ENCODE measurements around the gene CNST. TPM values are rescaled to one million over a fixed set of nuclear protein-coding genes. Genes with fewer than 3 reads are reported as not detected.
"Not testable (repeated sequence)": the region's sequence is repeated elsewhere in the genome, so short reads cannot be mapped to it uniquely, and the experiment has no call there.

CNST gene
- total RNA-seq, 1 donor from 2014 or later = 35.2 TPM

DNA sequence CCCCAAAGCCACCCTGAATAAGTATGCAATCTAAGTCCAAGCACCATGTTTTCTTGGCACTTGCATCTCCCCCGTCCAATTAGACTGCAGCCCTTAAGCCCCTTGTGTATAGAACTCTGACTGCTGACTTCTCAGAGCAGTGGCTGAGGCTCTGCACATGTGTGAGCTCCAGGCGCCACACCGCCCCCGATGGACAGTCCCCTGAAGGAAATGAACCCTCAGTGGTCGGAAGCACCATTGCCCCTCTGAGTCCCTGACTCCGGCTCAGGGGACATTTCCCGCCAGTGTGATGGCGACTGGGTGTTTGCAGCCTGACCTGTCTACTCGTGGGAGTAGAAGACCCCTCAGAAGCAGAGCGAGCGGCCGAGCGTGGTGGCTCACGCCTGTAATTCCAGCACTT is 120.7 kb downstream of the CNST start:
- H3K4me1 Mint-ChIP-seq = peaks cover 9% of the 10 kb centered on the region
- CTCF ChIA-PET = no interaction called here

DNA sequence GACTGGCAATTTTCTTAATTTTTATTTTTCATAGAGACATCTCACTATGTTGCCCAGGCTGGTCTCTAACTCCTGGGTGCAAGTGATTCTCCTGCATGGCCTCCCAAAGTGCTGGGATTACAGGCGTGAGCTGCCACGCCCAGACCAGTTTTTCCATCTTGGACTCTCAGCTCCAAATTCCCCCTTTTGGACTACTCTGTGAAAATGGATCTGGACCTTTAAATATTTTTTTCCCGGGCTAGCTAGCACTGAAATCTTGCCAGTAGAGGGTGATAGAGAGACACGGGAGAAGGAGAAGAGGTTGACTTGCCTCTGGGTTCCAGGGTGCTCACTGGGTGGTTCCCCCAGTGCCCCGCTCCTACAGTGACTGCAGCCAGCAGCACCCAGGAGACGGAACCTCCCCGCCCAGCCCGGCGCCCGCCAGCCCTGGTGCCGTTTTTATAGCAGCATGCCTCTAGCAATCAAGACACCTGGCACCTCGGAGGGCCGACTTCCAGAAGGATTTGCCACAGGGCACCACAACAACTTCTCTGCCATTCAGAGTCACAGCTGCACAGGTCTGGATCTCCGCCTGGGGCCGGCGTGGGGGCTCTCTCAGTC is 123.3 kb downstream of the CNST start:
- peaks cover 4% of the 10 kb centered on the region for H3K4me1 Mint-ChIP-seq
- ChIA-PET CTCF (interaction anchor here (0.6 to 1.8 kb wide), 6 partner anchors 20 to 1536 kb away, joined by 3 to 6 read pairs (median 3); partner anchors contain the start of genes CNST and TFB2M), POLR2A (no interaction called here)
- ATAC-seq (ENCODE audit: low read depth) (peak; percentile 90), DNase-seq (no peak)
- H3K36me3 Mint-ChIP-seq (ENCODE audit: low read depth) = no peaks in the 10 kb centered on the region
- intact Hi-C loops (cut with micrococcal nuclease) = loop anchor here (1.0 kb wide), 3 partner anchors 10 to 282 kb away; no protein-coding TSS in a partner anchor
- H3K4me3 Mint-ChIP-seq = peak overlapping the region; percentile 38
- TF ChIP-seq, protein P1, sequence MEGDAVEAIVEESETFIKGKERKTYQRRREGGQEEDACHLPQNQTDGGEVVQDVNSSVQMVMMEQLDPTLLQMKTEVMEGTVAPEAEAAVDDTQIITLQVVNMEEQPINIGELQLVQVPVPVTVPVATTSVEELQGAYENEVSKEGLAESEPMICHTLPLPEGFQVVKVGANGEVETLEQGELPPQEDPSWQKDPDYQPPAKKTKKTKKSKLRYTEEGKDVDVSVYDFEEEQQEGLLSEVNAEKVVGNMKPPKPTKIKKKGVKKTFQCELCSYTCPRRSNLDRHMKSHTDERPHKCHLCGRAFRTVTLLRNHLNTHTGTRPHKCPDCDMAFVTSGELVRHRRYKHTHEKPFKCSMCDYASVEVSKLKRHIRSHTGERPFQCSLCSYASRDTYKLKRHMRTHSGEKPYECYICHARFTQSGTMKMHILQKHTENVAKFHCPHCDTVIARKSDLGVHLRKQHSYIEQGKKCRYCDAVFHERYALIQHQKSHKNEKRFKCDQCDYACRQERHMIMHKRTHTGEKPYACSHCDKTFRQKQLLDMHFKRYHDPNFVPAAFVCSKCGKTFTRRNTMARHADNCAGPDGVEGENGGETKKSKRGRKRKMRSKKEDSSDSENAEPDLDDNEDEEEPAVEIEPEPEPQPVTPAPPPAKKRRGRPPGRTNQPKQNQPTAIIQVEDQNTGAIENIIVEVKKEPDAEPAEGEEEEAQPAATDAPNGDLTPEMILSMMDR (IDR thresholded peaks at IDR 0.05) = peak; percentile 19
- H3K27me3 Mint-ChIP-seq = no peaks in the 10 kb centered on the region
- no peak overlapping the region for H3K27ac Mint-ChIP-seq
- no peaks in the 10 kb centered on the region for H3K9me3 Mint-ChIP-seq

More for the DNA sequence above, 120.7 kb downstream of the CNST start:
- DNase-seq (no peak), ATAC-seq (ENCODE audit: low read depth) (no peak)
- TF ChIP-seq, protein P1 (IDR thresholded peaks at IDR 0.05) = no peak
- POLR2A ChIA-PET = no interaction called here
- no peak overlapping the region for H3K4me3 Mint-ChIP-seq
- H3K9me3 Mint-ChIP-seq = no peaks in the 10 kb centered on the region
- no peaks in the 10 kb centered on the region for H3K36me3 Mint-ChIP-seq (ENCODE audit: low read depth)
- H3K27me3 Mint-ChIP-seq = no peaks in the 10 kb centered on the region
- intact Hi-C loops (cut with micrococcal nuclease) = no loop called here
- no peak overlapping the region for H3K27ac Mint-ChIP-seq

DNA sequence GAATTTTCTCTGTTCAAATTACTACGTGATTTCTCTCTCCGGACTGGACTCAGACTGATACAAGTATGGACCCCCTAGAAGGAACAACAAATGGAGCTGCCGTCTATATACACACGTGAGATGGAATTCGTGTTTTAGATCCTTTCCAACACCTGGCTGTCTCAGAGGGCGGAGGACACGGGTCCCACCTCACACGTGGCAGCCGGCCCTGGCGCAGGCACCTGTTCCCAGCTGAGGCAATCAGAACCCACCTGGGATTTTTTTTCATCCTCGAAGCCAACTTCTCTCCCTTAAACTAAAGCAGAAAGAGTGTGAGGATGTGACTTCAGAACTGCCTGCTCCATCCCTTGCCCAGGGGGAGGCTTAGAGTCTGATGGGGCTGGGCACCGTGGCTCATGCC is 123.8 kb downstream of the CNST start:
- no peak for ATAC-seq (ENCODE audit: low read depth)
- POLR2A ChIA-PET = no interaction called here

DNA sequence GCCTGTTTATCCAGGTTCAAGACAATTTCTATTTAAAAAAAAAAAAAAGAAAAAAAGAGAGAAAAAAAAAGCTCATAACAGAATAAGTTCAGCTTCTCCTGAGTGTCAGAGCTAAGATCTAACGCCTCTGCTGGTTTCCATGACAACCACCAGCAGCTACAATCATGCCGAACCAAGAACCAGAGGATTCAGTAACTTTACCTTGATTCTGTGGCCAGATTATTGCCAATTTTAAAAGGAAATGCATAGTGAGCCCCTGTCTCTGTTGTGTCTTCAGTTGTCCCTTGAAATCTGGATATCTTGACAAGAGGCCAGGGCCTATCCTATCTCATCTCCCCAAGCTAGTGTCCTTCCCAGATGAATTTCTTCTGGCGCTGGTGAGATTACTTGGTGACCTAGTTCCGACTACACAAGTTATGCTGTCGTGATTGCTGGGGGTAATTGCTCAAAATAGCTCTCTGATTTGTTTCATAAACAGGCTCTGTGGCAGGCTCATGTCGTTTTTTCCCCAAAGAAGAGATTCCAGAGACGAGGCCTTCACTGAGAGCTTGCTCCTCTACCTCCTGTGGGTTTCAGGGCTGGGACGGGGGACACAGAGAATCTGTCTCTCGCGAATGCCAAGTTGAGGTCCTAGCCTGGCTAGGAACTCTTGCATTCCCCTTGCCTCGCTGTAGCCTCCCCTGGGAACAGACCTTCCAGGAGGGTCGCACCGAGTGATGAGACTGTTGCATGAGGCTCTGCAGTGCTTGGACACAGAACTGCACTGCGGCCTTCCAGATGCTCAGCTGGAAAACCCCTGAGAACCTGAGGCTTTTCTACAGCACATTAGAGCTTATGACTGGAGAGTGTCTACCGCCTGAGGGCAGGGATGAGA is 125.6 kb downstream of the CNST start:
- H3K27ac Mint-ChIP-seq = no peak overlapping the region
- H3K4me3 Mint-ChIP-seq = no peak overlapping the region
- peaks cover 6% of the 10 kb centered on the region for H3K4me1 Mint-ChIP-seq
- TF ChIP-seq, protein P1 (IDR thresholded peaks at IDR 0.05) = no peak
- ChIA-PET CTCF (no interaction called here), POLR2A (no interaction called here)
- no peaks in the 10 kb centered on the region for H3K27me3 Mint-ChIP-seq
- intact Hi-C loops (cut with micrococcal nuclease) = no loop called here
- ATAC-seq (ENCODE audit: low read depth) (no peak), DNase-seq (no peak)
- H3K9me3 Mint-ChIP-seq = no peaks in the 10 kb centered on the region
- H3K36me3 Mint-ChIP-seq (ENCODE audit: low read depth) = no peaks in the 10 kb centered on the region

More for the DNA sequence above, 123.8 kb downstream of the CNST start:
- Mint-ChIP-seq H3K4me3 (no peak overlapping the region), H3K36me3 (ENCODE audit: low read depth) (no peaks in the 10 kb centered on the region), H3K27me3 (no peaks in the 10 kb centered on the region), H3K9me3 (no peaks in the 10 kb centered on the region), H3K4me1 (peaks cover 4% of the 10 kb centered on the region), H3K27ac (no peak overlapping the region)
- DNase-seq = no peak
- TF ChIP-seq, protein P1 (IDR thresholded peaks at IDR 0.05) = no peak
- CTCF ChIA-PET = interaction anchor here (1.0 to 1.8 kb wide), 3 partner anchors 64 to 1537 kb away, joined by 3 to 6 read pairs (median 5); no protein-coding TSS in a partner anchor
- intact Hi-C loops (cut with micrococcal nuclease) = no loop called here

DNA sequence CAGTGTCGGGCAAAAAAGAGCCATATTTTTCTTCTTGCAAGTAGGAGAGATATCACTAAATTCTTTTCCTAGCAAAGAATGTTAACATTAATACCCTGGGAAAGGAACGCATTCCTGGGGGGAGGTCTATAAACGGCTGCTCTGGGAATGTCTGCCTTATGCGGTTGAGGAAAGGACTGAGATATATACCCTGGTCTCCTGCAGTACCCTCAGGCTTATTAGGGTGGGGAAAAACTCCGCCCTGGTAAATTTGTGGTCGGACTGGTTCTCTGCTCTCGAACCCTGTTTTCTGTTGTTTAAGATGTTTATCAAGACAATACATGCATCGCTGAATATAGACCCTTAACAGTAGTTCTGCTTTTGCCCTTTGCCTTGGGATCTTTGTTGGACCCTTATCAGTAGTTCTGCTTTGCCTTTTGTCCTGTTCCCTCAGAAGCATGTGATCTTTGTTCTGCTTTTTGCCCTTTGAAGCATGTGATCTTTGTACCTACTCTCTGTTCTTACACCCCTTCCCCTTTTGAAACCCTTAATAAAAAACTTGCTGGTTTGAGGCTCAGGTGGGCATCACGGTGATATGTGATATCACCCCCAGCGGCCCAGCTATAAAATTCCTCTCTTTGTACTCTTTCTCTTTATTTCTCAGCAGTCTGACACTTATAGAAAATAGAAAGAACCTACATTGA is 128.1 kb downstream of the CNST start:
- H3K4me3 Mint-ChIP-seq; ATAC-seq (ENCODE audit: low read depth); H3K27me3 Mint-ChIP-seq; POLR2A ChIA-PET; intact Hi-C loops (cut with micrococcal nuclease); H3K9me3 Mint-ChIP-seq; DNase-seq; H3K36me3 Mint-ChIP-seq (ENCODE audit: low read depth); H3K27ac Mint-ChIP-seq: not testable (repeated sequence)
- CTCF ChIA-PET = interaction anchor here (1.3 kb wide), 1 partner anchor 188 kb away, joined by 4 read pairs; no protein-coding TSS in a partner anchor
- H3K4me1 Mint-ChIP-seq = peaks cover 11% of the 10 kb centered on the region
